SH-SY5Y (cell line): ENCODE measurements around the gene CRIM1.

Experiments
- GATA2 ChIP-seq: IDR thresholded peaks from 2 replicates; pipeline ENCODE4 v1.6.1; 2011; ENCODE audit warnings: mild to moderate bottlenecking, low read depth, low read length
- GATA3 ChIP-seq: IDR thresholded peaks from 2 replicates; pipeline ENCODE4 v1.6.1; 2011; ENCODE audit warnings: low read depth, mild to moderate bottlenecking, low read length, moderate library complexity

CRIM1 gene

GRCh38 chr2:36526226-36526625 is 170.6 kb downstream of the CRIM1 start:
- TF ChIP-seq GATA3 (no peak), GATA2 (no peak)

- TF ChIP-seq GATA3 (no peak), GATA2 (no peak)
Observed at GRCh38 chr2:36528274-36528673, 172.7 kb downstream of the CRIM1 start.

- TF ChIP-seq GATA2 (no peak), GATA3 (no peak)
Observed at GRCh38 chr2:36528766-36529392, 173.3 kb downstream of the CRIM1 start.

- no peak for TF ChIP-seq GATA2
- no peak for TF ChIP-seq GATA3
Observed at GRCh38 chr2:36530178-36530982, 174.8 kb downstream of the CRIM1 start.

- TF ChIP-seq GATA3 = no peak
- no peak for TF ChIP-seq GATA2
Observed at GRCh38 chr2:36530983-36531354, 175.4 kb downstream of the CRIM1 start.

GRCh38 chr2:36534275-36534799 is 178.8 kb downstream of the CRIM1 start:
- TF ChIP-seq GATA3 (no peak), GATA2 (no peak)

- TF ChIP-seq GATA2 (no peak), GATA3 (no peak)
Observed at GRCh38 chr2:36535099-36535498, 179.5 kb downstream of the CRIM1 start.

GRCh38 chr2:36536776-36537175 is 181.2 kb downstream of the CRIM1 start:
- no peak for TF ChIP-seq GATA2
- TF ChIP-seq GATA3 = no peak

- no peak for TF ChIP-seq GATA2
- TF ChIP-seq GATA3 = no peak
Observed at GRCh38 chr2:36538335-36538734, 182.8 kb downstream of the CRIM1 start.

- TF ChIP-seq GATA2 (no peak), GATA3 (no peak)
Observed at GRCh38 chr2:36539631-36540030, 184.1 kb downstream of the CRIM1 start.

GRCh38 chr2:36540986-36541754 is 185.6 kb downstream of the CRIM1 start:
- TF ChIP-seq GATA3 = no peak
- TF ChIP-seq GATA2 = no peak

- no peak for TF ChIP-seq GATA3
- TF ChIP-seq GATA2 = no peak
Observed at GRCh38 chr2:36541891-36542595, 186.5 kb downstream of the CRIM1 start.

- no peak for TF ChIP-seq GATA3
- no peak for TF ChIP-seq GATA2
Observed at GRCh38 chr2:36544638-36545338, 189.2 kb downstream of the CRIM1 start.

GRCh38 chr2:36545871-36546416 is 190.4 kb downstream of the CRIM1 start:
- TF ChIP-seq GATA2 (no peak), GATA3 (no peak)
